HG02798 (cell line): ENCODE data around the gene ACAP1.
A peak's percentile ranks its signal among the peaks of the same experiment; 100 is the strongest.
"Not testable (repeated sequence)": the region's sequence is repeated elsewhere in the genome, so short reads cannot be mapped to it uniquely, and the experiment has no call there.

Experiments
- ATAC-seq: cut with Tn5 transposase; IDR thresholded peaks from one replicate; pipeline ENCODE4 v1.9.1; 2021; ENCODE audit warnings: mild to moderate bottlenecking; ENCODE audit not compliant: unreplicated experiment, poor library complexity

Gene ACAP1

GRCh38 chr17:7351665-7352502 lies 15.6 kb downstream of the ACAP1 start, which contains the start of gene KCTD11:
KCTD11 (plus strand) TSS chr17:7352162.
- peak; percentile 70 for ATAC-seq

GRCh38 chr17:7352503-7352889 lies 16.2 kb downstream of the ACAP1 start:
- no peak for ATAC-seq

- no peak for ATAC-seq
These were observed 16.7 kb downstream of the ACAP1 start for GRCh38 chr17:7352910-7353635.

GRCh38 chr17:7354262-7354843 lies 18.0 kb downstream of the ACAP1 start:
- no peak for ATAC-seq

GRCh38 chr17:7355053-7355452 lies 18.7 kb downstream of the ACAP1 start, which contains the start of gene TMEM95:
TMEM95 (plus strand) TSS chr17:7355156; CDS start chr17:7355205, 49 bp downstream.
- ATAC-seq = no peak

- no peak for ATAC-seq
These were observed 19.2 kb downstream of the ACAP1 start for GRCh38 chr17:7355573-7355972.

- peak; percentile 25 for ATAC-seq
These were observed 19.8 kb downstream of the ACAP1 start for GRCh38 chr17:7356072-7356549.

GRCh38 chr17:7356756-7357155 lies 20.4 kb downstream of the ACAP1 start:
- no peak for ATAC-seq

GRCh38 chr17:7357381-7357780 lies 21.1 kb downstream of the ACAP1 start:
- ATAC-seq = no peak

GRCh38 chr17:7361906-7362305 lies 25.6 kb downstream of the ACAP1 start:
- no peak for ATAC-seq

GRCh38 chr17:7363311-7363710 lies 27.0 kb downstream of the ACAP1 start:
- ATAC-seq = no peak

- ATAC-seq = not testable (repeated sequence)
These were observed 29.6 kb downstream of the ACAP1 start for GRCh38 chr17:7365963-7366362.

- no peak for ATAC-seq
These were observed 30.8 kb downstream of the ACAP1 start for GRCh38 chr17:7367083-7367482.

GRCh38 chr17:7367918-7368598 lies 31.7 kb downstream of the ACAP1 start:
- ATAC-seq = no peak

- ATAC-seq = not testable (repeated sequence)
These were observed 32.3 kb downstream of the ACAP1 start for GRCh38 chr17:7368599-7368994.

GRCh38 chr17:7369825-7370224 lies 33.5 kb downstream of the ACAP1 start:
- ATAC-seq = no peak

GRCh38 chr17:7370853-7371252 lies 34.5 kb downstream of the ACAP1 start:
- no peak for ATAC-seq

GRCh38 chr17:7374353-7374752 lies 38.0 kb downstream of the ACAP1 start:
- ATAC-seq = no peak

GRCh38 chr17:7379134-7379533 lies 42.8 kb downstream of the ACAP1 start:
- ATAC-seq = no peak

- ATAC-seq = no peak
These were observed 44.0 kb downstream of the ACAP1 start for GRCh38 chr17:7380321-7380720.
